HFF-Myc (cell line): ENCODE measurements around the gene LCN1.

Experiments
- DNase-seq: peaks from one replicate; pipeline ENCODE4 v3.0.0-alpha.2; 2011; ENCODE audit warnings: low read depth; ENCODE audit errors: extremely low read depth
- H3K4me3 ChIP-seq: replicated peaks from 2 replicates; pipeline ENCODE4 v1.5.1; 2011; ENCODE audit warnings: low read depth, mild to moderate bottlenecking, control low read depth, low read length
- CTCF ChIP-seq: IDR thresholded peaks from 2 replicates; pipeline ENCODE4 v1.5.1; 2012; ENCODE audit warnings: mild to moderate bottlenecking, low read depth, low read length, control low read depth; ENCODE audit errors: missing control alignments

Gene LCN1

DNA sequence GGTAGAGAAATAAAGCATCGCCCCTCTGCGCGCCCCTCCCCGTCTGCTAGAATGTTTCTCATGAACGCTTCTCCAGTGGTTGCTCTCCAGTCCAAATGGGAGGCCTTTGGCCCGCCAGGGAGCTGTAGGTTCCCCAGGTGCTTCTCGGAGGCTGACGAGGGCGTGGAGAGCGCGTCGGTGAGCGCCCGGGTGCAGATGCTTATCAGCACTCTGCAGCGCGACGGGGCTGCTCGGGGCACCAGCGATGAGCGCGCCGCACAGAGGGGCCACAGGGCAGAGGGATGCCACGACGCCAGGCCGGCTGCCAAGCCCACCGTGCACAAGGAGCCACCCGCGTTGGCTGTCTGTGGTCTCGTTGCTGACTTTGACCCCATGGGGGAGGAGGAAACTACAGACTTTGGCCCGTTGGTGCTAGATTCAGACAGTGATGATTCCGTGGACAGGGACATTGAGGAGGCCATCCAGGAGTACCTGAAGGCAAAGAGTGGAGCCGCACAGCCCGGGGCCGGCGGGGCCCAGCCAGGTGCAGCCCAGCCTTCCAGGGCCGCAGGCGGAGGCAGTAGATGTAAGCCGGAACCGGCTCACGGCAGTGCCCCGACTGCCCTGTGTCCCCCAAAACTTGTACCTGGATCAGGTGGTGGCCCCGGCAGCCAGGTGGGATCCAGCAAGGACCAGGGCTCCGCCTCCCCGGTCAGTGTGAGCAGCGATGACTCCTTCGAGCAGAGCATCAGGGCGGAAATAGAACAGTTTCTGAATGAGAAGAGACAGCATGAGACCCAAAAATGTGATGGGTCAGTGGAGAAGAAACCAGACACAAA lies 36.6 kb upstream of the LCN1 start:
- no peak for TF ChIP-seq CTCF
- no peak for DNase-seq
- H3K4me3 ChIP-seq = no peak overlapping the region

GRCh38 chr9:135485385-135485784 lies 35.9 kb upstream of the LCN1 start:
- no peak for TF ChIP-seq CTCF
- DNase-seq = no peak
- no peak overlapping the region for H3K4me3 ChIP-seq

DNA sequence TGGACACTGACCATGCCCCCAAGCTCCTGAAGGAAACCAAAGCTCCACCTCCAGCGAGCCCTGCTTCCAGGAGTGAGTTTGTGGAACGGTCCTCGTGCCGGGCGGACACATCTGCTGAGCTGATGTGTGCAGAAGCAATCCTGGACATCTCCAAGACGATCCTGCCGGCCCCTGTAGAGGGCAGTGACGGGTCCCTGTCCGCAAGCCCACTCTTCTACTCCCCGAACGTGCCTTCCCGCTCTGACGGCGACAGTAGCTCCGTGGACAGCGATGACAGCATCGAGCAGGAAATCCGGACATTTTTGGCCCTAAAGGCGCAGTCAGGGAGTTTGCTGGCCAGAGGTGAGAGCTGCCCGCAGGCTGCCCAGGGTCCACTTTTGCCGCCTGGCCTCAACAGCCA lies 35.4 kb upstream of the LCN1 start:
- no peak for TF ChIP-seq CTCF
- no peak for DNase-seq
- H3K4me3 ChIP-seq = no peak overlapping the region

DNA sequence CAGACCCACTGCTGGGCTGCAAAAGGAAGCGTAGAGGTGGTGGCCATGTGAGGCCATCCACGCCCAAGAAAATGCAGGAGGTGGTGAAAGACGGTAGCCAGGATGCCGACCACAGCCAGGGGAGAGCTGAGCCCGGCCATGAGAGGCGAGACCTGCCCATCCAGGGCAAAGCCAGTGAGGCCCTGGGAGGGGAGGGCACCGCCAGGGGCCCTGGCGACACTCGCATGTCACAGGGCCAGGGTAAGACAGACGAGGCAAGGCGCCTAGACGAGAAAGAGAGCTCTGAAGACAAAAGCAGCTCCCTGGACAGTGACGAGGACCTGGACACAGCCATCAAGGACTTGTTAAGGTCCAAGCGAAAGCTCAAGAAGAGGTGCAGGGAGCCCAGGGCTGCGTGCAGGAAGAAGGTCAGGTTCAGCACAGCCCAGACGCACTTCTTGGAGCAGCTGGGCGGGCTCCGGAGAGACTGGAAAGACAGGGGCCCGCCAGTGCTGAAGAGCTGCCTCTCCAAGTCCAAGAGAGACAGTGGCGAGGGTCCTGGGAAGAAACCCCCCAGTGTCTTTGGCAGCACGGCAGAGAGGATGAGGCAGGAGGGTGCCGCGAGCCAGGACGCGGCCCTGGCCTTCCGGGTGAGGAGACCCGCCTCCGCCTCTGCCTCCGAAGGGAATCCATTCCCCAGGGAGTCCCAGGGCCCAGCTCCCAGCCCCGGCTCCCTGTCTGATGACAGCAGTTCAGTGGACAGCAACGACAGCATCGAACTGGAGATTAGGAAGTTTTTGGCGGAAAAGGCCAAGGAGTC lies 34.8 kb upstream of the LCN1 start:
- DNase-seq = no peak
- TF ChIP-seq CTCF = no peak
- no peak overlapping the region for H3K4me3 ChIP-seq

DNA sequence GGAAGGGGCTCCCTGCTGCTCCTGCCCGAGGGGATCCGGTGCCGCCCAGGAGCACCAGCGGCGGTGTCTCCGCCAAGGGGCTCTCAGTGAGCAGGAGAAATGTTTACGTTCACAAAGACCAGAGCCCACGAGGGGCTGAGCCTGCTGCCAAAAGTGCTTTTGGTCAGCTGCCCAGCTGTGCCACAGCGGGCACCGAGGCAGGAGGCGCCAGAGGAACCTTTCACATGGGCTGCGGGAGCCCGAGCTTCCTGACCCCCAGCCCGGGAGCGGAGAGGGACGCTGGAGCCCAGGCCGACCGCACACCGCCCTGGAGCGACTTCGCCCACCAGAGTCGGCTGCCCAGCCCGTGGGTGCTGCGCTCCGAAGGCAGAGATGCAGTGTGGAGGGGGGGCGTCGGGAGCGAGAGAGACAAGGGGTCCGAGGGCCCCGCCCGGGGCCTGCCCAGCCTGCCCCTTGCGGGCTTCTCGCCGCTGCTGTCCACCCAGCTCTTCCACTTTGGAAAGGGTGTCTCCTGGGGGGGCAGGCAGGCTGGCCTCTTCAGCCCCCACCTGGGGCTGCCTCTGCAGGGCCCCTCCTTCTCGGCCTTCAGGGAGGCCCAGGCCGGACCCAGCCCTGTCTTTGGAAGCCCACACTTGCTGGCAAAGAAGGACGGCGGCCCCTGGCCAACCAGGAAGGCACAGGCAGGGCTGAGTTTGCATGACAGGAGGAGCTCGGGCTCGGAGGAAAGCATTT lies 33.8 kb upstream of the LCN1 start:
- DNase-seq = no peak
- TF ChIP-seq CTCF = no peak
- no peak overlapping the region for H3K4me3 ChIP-seq

GRCh38 chr9:135488013-135488330 lies 33.3 kb upstream of the LCN1 start:
- DNase-seq = no peak
- H3K4me3 ChIP-seq = no peak overlapping the region
- TF ChIP-seq CTCF = no peak
